ENCODE results near the gene SOS2.

The SOS2 gene

GRCh38 chr14:50103558-50103957 is 127.8 kb downstream of the SOS2 start:
- no peak overlapping the region for H3K4me3 ChIP-seq (ENCODE audit: low read length in 2 of 2)
- no CpG with 5 or more reads among the region's 6 CpGs for WGBS, 2 donors (ENCODE audit: extremely low coverage in 2 of 2, insufficient read length in 2 of 2, insufficient replicate concordance in 1 of 2)

DNA sequence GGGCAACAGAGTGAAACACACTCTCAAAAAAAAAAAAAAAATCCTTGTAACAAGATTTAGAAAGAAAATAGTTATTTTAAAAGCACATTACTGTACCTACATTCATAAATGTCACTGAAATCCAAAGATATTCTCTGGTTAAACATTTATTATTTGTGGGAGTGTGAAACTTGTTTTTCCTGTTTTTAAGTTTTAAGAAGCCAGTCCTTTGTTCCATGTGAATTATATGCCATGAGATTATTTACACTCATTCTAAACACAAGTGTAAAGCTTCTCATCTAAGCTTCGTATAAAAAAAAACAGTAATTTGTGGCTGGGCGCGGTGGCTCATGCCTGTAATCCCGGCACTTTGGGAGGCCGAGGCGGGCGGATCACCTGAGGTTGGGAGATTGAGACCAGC is 130.0 kb downstream of the SOS2 start:
- no peak overlapping the region for H4K8ac ChIP-seq (ENCODE audit: low read depth, low read length)
- no peak overlapping the region for H3K14ac ChIP-seq (ENCODE audit: low read length)
- H2BK15ac ChIP-seq (ENCODE audit: low read length), result no peak overlapping the region
- H3K18ac ChIP-seq (ENCODE audit: low read length), result no peak overlapping the region
- no peaks in the 10 kb centered on the region for H3K9me3 ChIP-seq (replicated peaks in 1 of 2; ENCODE audit: control insufficient read depth in 2 of 2, insufficient read depth in 1 of 2, low read depth in 1 of 2, low read length in 2 of 2)
- no peak overlapping the region for H4K91ac ChIP-seq (ENCODE audit: low read depth, low read length, poor library complexity)
- H2BK120ac ChIP-seq (ENCODE audit: low read depth, low read length), result no peak overlapping the region
- no peak overlapping the region for H2AFZ ChIP-seq (ENCODE audit: low read length)
- H3K79me1 ChIP-seq (ENCODE audit: low read depth, low read length), result no peaks in the 10 kb centered on the region
- no peak overlapping the region for H3K4me3 ChIP-seq (ENCODE audit: low read length in 2 of 2)
- H3K9ac ChIP-seq (ENCODE audit: low read depth, low read length, poor library complexity), result no peak overlapping the region
- DNase-seq (ENCODE audit: low spot score), result no peak
- no peak overlapping the region for H2BK12ac ChIP-seq (ENCODE audit: low read length)
- H2AK5ac ChIP-seq (ENCODE audit: low read depth, low read length), result no peak overlapping the region
- no peak overlapping the region for H3K4ac ChIP-seq (ENCODE audit: low read length)
- H3K4me2 ChIP-seq (ENCODE audit: insufficient read depth, low read length, poor library complexity, severe bottlenecking), result no peak overlapping the region
- peaks cover 0 to 23% of the 10 kb centered on the region in 2 donors for H3K36me3 ChIP-seq (replicated peaks in 1 of 2; ENCODE audit: control insufficient read depth in 2 of 2, insufficient read depth in 2 of 2, low read length in 2 of 2)
- no peak overlapping the region for H3K23ac ChIP-seq (ENCODE audit: low read depth, low read length, poor library complexity)
- WGBS, 2 donors (ENCODE audit: extremely low coverage in 2 of 2, insufficient read length in 2 of 2, insufficient replicate concordance in 1 of 2), result no CpG with 5 or more reads among the region's 7 CpGs
- H3K27me3 ChIP-seq (ENCODE audit: control insufficient read depth in 3 of 3, insufficient read depth in 3 of 3, low read depth in 1 of 3, low read length in 3 of 3), result no peaks in the 10 kb centered on the region
- H3K27ac ChIP-seq (replicated peaks; ENCODE audit: low read length), result no peak overlapping the region
- H3K4me1 ChIP-seq (ENCODE audit: control insufficient read depth in 2 of 2, insufficient read depth in 1 of 2, low read depth in 1 of 2, low read length in 2 of 2), result no peaks in the 10 kb centered on the region
- H2BK5ac ChIP-seq (ENCODE audit: low read length), result no peak overlapping the region

More at GRCh38 chr14:50103558-50103957, 127.8 kb downstream of the SOS2 start:
- Histone ChIP-seq H3K79me1 (ENCODE audit: low read depth, low read length) (no peaks in the 10 kb centered on the region), H3K27ac (replicated peaks; ENCODE audit: low read length) (no peak overlapping the region), H2AK5ac (ENCODE audit: low read depth, low read length) (no peak overlapping the region), H2AFZ (ENCODE audit: low read length) (no peak overlapping the region), H3K4me2 (ENCODE audit: insufficient read depth, low read length, poor library complexity, severe bottlenecking) (no peak overlapping the region), H3K18ac (ENCODE audit: low read length) (no peak overlapping the region), H2BK15ac (ENCODE audit: low read length) (no peak overlapping the region), H4K8ac (ENCODE audit: low read depth, low read length) (no peak overlapping the region), H3K27me3 (ENCODE audit: control insufficient read depth in 3 of 3, insufficient read depth in 3 of 3, low read depth in 1 of 3, low read length in 3 of 3) (no peaks in the 10 kb centered on the region), H3K9ac (ENCODE audit: low read depth, low read length, poor library complexity) (no peak overlapping the region), H3K36me3 (replicated peaks in 1 of 2; ENCODE audit: control insufficient read depth in 2 of 2, insufficient read depth in 2 of 2, low read length in 2 of 2) (peaks cover 0 to 38% of the 10 kb centered on the region in 2 donors), H2BK120ac (ENCODE audit: low read depth, low read length) (no peak overlapping the region), H3K4me1 (ENCODE audit: control insufficient read depth in 2 of 2, insufficient read depth in 1 of 2, low read depth in 1 of 2, low read length in 2 of 2) (no peaks in the 10 kb centered on the region), H3K4ac (ENCODE audit: low read length) (no peak overlapping the region), H3K9me3 (replicated peaks in 1 of 2; ENCODE audit: control insufficient read depth in 2 of 2, insufficient read depth in 1 of 2, low read depth in 1 of 2, low read length in 2 of 2) (no peaks in the 10 kb centered on the region), H2BK12ac (ENCODE audit: low read length) (no peak overlapping the region), H2BK5ac (ENCODE audit: low read length) (no peak overlapping the region), H3K14ac (ENCODE audit: low read length) (no peak overlapping the region), H3K23ac (ENCODE audit: low read depth, low read length, poor library complexity) (no peak overlapping the region), H4K91ac (ENCODE audit: low read depth, low read length, poor library complexity) (no peak overlapping the region)
- no peak for DNase-seq (ENCODE audit: low spot score)

GRCh38 chr14:50100805-50101204 is 130.6 kb downstream of the SOS2 start:
- Histone ChIP-seq H3K9ac (ENCODE audit: low read depth, low read length, poor library complexity) (no peak overlapping the region), H3K14ac (ENCODE audit: low read length) (no peak overlapping the region), H3K9me3 (replicated peaks in 1 of 2; ENCODE audit: control insufficient read depth in 2 of 2, insufficient read depth in 1 of 2, low read depth in 1 of 2, low read length in 2 of 2) (no peaks in the 10 kb centered on the region), H3K18ac (ENCODE audit: low read length) (no peak overlapping the region), H4K91ac (ENCODE audit: low read depth, low read length, poor library complexity) (no peak overlapping the region), H3K4me2 (ENCODE audit: insufficient read depth, low read length, poor library complexity, severe bottlenecking) (no peak overlapping the region), H2BK12ac (ENCODE audit: low read length) (no peak overlapping the region), H3K4me3 (ENCODE audit: low read length in 2 of 2) (no peak overlapping the region), H3K79me1 (ENCODE audit: low read depth, low read length) (no peaks in the 10 kb centered on the region), H2AK5ac (ENCODE audit: low read depth, low read length) (no peak overlapping the region), H2AFZ (ENCODE audit: low read length) (no peak overlapping the region), H2BK15ac (ENCODE audit: low read length) (no peak overlapping the region), H3K4me1 (ENCODE audit: control insufficient read depth in 2 of 2, insufficient read depth in 1 of 2, low read depth in 1 of 2, low read length in 2 of 2) (no peaks in the 10 kb centered on the region), H3K36me3 (replicated peaks in 1 of 2; ENCODE audit: control insufficient read depth in 2 of 2, insufficient read depth in 2 of 2, low read length in 2 of 2) (peaks cover 0 to 19% of the 10 kb centered on the region in 2 donors), H3K23ac (ENCODE audit: low read depth, low read length, poor library complexity) (no peak overlapping the region), H2BK5ac (ENCODE audit: low read length) (no peak overlapping the region), H3K27ac (replicated peaks; ENCODE audit: low read length) (no peak overlapping the region), H2BK120ac (ENCODE audit: low read depth, low read length) (no peak overlapping the region), H3K4ac (ENCODE audit: low read length) (no peak overlapping the region), H4K8ac (ENCODE audit: low read depth, low read length) (no peak overlapping the region), H3K27me3 (ENCODE audit: control insufficient read depth in 3 of 3, insufficient read depth in 3 of 3, low read depth in 1 of 3, low read length in 3 of 3) (no peaks in the 10 kb centered on the region)
- no peak for DNase-seq (ENCODE audit: low spot score)
- WGBS, 2 donors (ENCODE audit: extremely low coverage in 2 of 2, insufficient read length in 2 of 2, insufficient replicate concordance in 1 of 2), result no CpG with 5 or more reads among the region's 2 CpGs

- no peak overlapping the region for H2BK12ac ChIP-seq (ENCODE audit: low read length)
These were observed 132.0 kb downstream of the SOS2 start for GRCh38 chr14:50099335-50099734.

More at GRCh38 chr14:50099335-50099734, 132.0 kb downstream of the SOS2 start:
- Histone ChIP-seq H3K9ac (ENCODE audit: low read depth, low read length, poor library complexity) (no peak overlapping the region), H3K14ac (ENCODE audit: low read length) (no peak overlapping the region), H3K9me3 (replicated peaks in 1 of 2; ENCODE audit: control insufficient read depth in 2 of 2, insufficient read depth in 1 of 2, low read depth in 1 of 2, low read length in 2 of 2) (no peaks in the 10 kb centered on the region), H3K23ac (ENCODE audit: low read depth, low read length, poor library complexity) (no peak overlapping the region), H3K27ac (replicated peaks; ENCODE audit: low read length) (no peak overlapping the region), H3K4me2 (ENCODE audit: insufficient read depth, low read length, poor library complexity, severe bottlenecking) (no peak overlapping the region), H3K27me3 (ENCODE audit: control insufficient read depth in 3 of 3, insufficient read depth in 3 of 3, low read depth in 1 of 3, low read length in 3 of 3) (no peaks in the 10 kb centered on the region), H3K79me1 (ENCODE audit: low read depth, low read length) (no peaks in the 10 kb centered on the region), H3K4ac (ENCODE audit: low read length) (no peak overlapping the region), H2AK5ac (ENCODE audit: low read depth, low read length) (no peak overlapping the region), H3K4me3 (ENCODE audit: low read length in 2 of 2) (no peak overlapping the region), H2BK5ac (ENCODE audit: low read length) (no peak overlapping the region), H3K4me1 (ENCODE audit: control insufficient read depth in 2 of 2, insufficient read depth in 1 of 2, low read depth in 1 of 2, low read length in 2 of 2) (no peaks in the 10 kb centered on the region), H3K18ac (ENCODE audit: low read length) (no peak overlapping the region), H3K36me3 (replicated peaks in 1 of 2; ENCODE audit: control insufficient read depth in 2 of 2, insufficient read depth in 2 of 2, low read length in 2 of 2) (peaks cover 0 to 16% of the 10 kb centered on the region in 2 donors), H4K8ac (ENCODE audit: low read depth, low read length) (no peak overlapping the region), H2AFZ (ENCODE audit: low read length) (no peak overlapping the region), H4K91ac (ENCODE audit: low read depth, low read length, poor library complexity) (no peak overlapping the region), H2BK120ac (ENCODE audit: low read depth, low read length) (no peak overlapping the region), H2BK15ac (ENCODE audit: low read length) (no peak overlapping the region)
- WGBS, 2 donors (ENCODE audit: extremely low coverage in 2 of 2, insufficient read length in 2 of 2, insufficient replicate concordance in 1 of 2), result no CpG with 5 or more reads among the region's 4 CpGs
- DNase-seq (ENCODE audit: low spot score), result no peak

Measured in neuronal stem cell (in vitro differentiated cells).